Thyroid gland (tissue), 4 donors: Measurements from ENCODE around the gene MEX3B.
"Not testable (repeated sequence)": the region's sequence is repeated elsewhere in the genome, so short reads cannot be mapped to it uniquely, and the experiment has no call there.

Experiments used
- CTCF ChIP-seq, 6 experiments: fragments of 200-600 bp in 3 of 6; fragments of 450-650 bp in 3 of 6; sonication (generic) in 3 of 6; IDR thresholded peaks; one replicate each; pipeline ENCODE4 v1.5.1; 2016 to 2019; ENCODE audit warnings: antibody characterized with exemption in 6 of 6, mild to moderate bottlenecking in 2 of 6, inconsistent platforms in 1 of 6, moderate library complexity in 1 of 6
- POLR2A ChIP-seq, 2 donors: fragments of 450-650 bp; IDR thresholded peaks; one replicate each; pipeline ENCODE4 v1.6.1; 2017; ENCODE audit warnings: antibody characterized with exemption in 2 of 2, mild to moderate bottlenecking in 2 of 2, moderate library complexity in 1 of 2

GRCh38 chr15:81995081-81995480, 50.7 kb downstream of the MEX3B start:
- TF ChIP-seq POLR2A, CTCF (IDR thresholded peaks at IDR 0.05): not testable (repeated sequence)
